Muscle layer of duodenum (tissue), 2 donors: ENCODE results near the gene RMC1.
"Not testable (repeated sequence)": the region's sequence is repeated elsewhere in the genome, so short reads cannot be mapped to it uniquely, and the experiment has no call there.

Experiments
- H3K27ac ChIP-seq: one replicate; pipeline ENCODE4 v1.7.0; 2013; ENCODE audit warnings: mild to moderate bottlenecking, low read length
- H3K27me3 ChIP-seq: one replicate; pipeline ENCODE4 v1.7.0; 2013; ENCODE audit warnings: low read depth, mild to moderate bottlenecking, control low read depth, low read length
- H3K36me3 ChIP-seq, 2 donors: one replicate each; pipeline ENCODE4 v1.7.0; 2013; ENCODE audit warnings: low read length in 2 of 2, control low read depth in 1 of 2, mild to moderate bottlenecking in 1 of 2; ENCODE audit not compliant: insufficient read depth in 2 of 2, control insufficient read depth in 1 of 2
- H3K4me1 ChIP-seq, 2 donors: one replicate each; pipeline ENCODE4 v1.7.0; 2013; ENCODE audit warnings: low read length in 2 of 2, mild to moderate bottlenecking in 2 of 2, control low read depth in 1 of 2, moderate library complexity in 1 of 2; ENCODE audit not compliant: insufficient read depth in 2 of 2, control insufficient read depth in 1 of 2
- H3K4me3 ChIP-seq, 2 donors: one replicate each; pipeline ENCODE4 v1.7.0; 2013; ENCODE audit warnings: low read length in 2 of 2, low read depth in 1 of 2, mild to moderate bottlenecking in 1 of 2
- H3K9me3 ChIP-seq, 2 donors: one replicate each; pipeline ENCODE4 v1.7.0; 2013; ENCODE audit warnings: low read length in 2 of 2, control low read depth in 1 of 2, mild to moderate bottlenecking in 1 of 2; ENCODE audit not compliant: control insufficient read depth in 1 of 2
- donor health status: healthy.

RMC1 gene

GRCh38 chr18:23568281-23569138, 65.2 kb downstream of the RMC1 start:
- peaks cover 34 to 52% of the 10 kb centered on the region in 2 donors for H3K36me3 ChIP-seq
- H3K27ac ChIP-seq = no peak overlapping the region
- H3K27me3 ChIP-seq = no peaks in the 10 kb centered on the region
- H3K4me1 ChIP-seq = no peaks in the 10 kb centered on the region
- no peaks in the 10 kb centered on the region for H3K9me3 ChIP-seq
- no peak overlapping the region for H3K4me3 ChIP-seq

- H3K9me3 ChIP-seq = no peaks in the 10 kb centered on the region
- H3K4me3 ChIP-seq = no peak overlapping the region
- peaks cover 34 to 53% of the 10 kb centered on the region in 2 donors for H3K36me3 ChIP-seq
- H3K4me1 ChIP-seq = no peaks in the 10 kb centered on the region
- no peak overlapping the region for H3K27ac ChIP-seq
- H3K27me3 ChIP-seq = no peaks in the 10 kb centered on the region
Measured at GRCh38 chr18:23569299-23570063, 66.2 kb downstream of the RMC1 start.

- Histone ChIP-seq H3K27ac (no peak overlapping the region), H3K36me3 (peaks cover 34 to 48% of the 10 kb centered on the region in 2 donors), H3K27me3 (no peaks in the 10 kb centered on the region), H3K9me3 (no peaks in the 10 kb centered on the region), H3K4me3 (no peak overlapping the region), H3K4me1 (no peaks in the 10 kb centered on the region)
Measured at GRCh38 chr18:23570912-23571504, 67.7 kb downstream of the RMC1 start.

GRCh38 chr18:23572012-23572411, 68.7 kb downstream of the RMC1 start:
- H3K9me3 ChIP-seq = no peaks in the 10 kb centered on the region
- H3K36me3 ChIP-seq = peaks cover 27 to 38% of the 10 kb centered on the region in 2 donors
- H3K4me1 ChIP-seq = no peaks in the 10 kb centered on the region
- no peak overlapping the region for H3K27ac ChIP-seq
- H3K4me3 ChIP-seq = no peak overlapping the region
- no peaks in the 10 kb centered on the region for H3K27me3 ChIP-seq

- Histone ChIP-seq H3K27me3 (no peaks in the 10 kb centered on the region), H3K4me3 (no peak overlapping the region), H3K4me1 (no peaks in the 10 kb centered on the region), H3K9me3 (no peaks in the 10 kb centered on the region), H3K27ac (no peak overlapping the region), H3K36me3 (peaks cover 22 to 32% of the 10 kb centered on the region in 2 donors)
Measured at GRCh38 chr18:23572570-23572969, 69.3 kb downstream of the RMC1 start.

- no peaks in the 10 kb centered on the region for H3K4me1 ChIP-seq
- no peaks in the 10 kb centered on the region for H3K9me3 ChIP-seq
- no peak overlapping the region for H3K4me3 ChIP-seq
- H3K36me3 ChIP-seq = peaks cover 20 to 30% of the 10 kb centered on the region in 2 donors
- H3K27ac ChIP-seq = no peak overlapping the region
- no peaks in the 10 kb centered on the region for H3K27me3 ChIP-seq
Measured at GRCh38 chr18:23573020-23573419, 69.7 kb downstream of the RMC1 start.

GRCh38 chr18:23573626-23574431, 70.5 kb downstream of the RMC1 start:
- peaks cover 15 to 25% of the 10 kb centered on the region in 2 donors for H3K36me3 ChIP-seq
- H3K27ac ChIP-seq = peak overlapping the region; percentile 40
- no peaks in the 10 kb centered on the region for H3K27me3 ChIP-seq
- no peaks in the 10 kb centered on the region for H3K9me3 ChIP-seq
- H3K4me1 ChIP-seq = peaks cover 0 to 2% of the 10 kb centered on the region in 2 donors
- H3K4me3 ChIP-seq = no peak overlapping the region

- Histone ChIP-seq H3K27ac (peak overlapping the region; percentile 40), H3K4me1 (peaks cover 0 to 8% of the 10 kb centered on the region in 2 donors), H3K9me3 (no peaks in the 10 kb centered on the region), H3K4me3 (no peak overlapping the region), H3K36me3 (peaks cover 15 to 19% of the 10 kb centered on the region in 2 donors), H3K27me3 (no peaks in the 10 kb centered on the region)
Measured at GRCh38 chr18:23574611-23575308, 71.4 kb downstream of the RMC1 start.

GRCh38 chr18:23575309-23575651, 72.0 kb downstream of the RMC1 start:
- Histone ChIP-seq H3K4me3 (no peak overlapping the region), H3K27ac (no peak overlapping the region), H3K9me3 (no peaks in the 10 kb centered on the region), H3K27me3 (no peaks in the 10 kb centered on the region), H3K4me1 (peaks cover 0 to 9% of the 10 kb centered on the region in 2 donors), H3K36me3 (peaks cover 12 to 19% of the 10 kb centered on the region in 2 donors)

- not testable (repeated sequence) for H3K9me3 ChIP-seq, H3K27me3 ChIP-seq, H3K4me1 ChIP-seq, H3K4me3 ChIP-seq, H3K27ac ChIP-seq
- peaks cover 11 to 14% of the 10 kb centered on the region in 2 donors for H3K36me3 ChIP-seq
Measured at GRCh38 chr18:23577521-23577920, 74.2 kb downstream of the RMC1 start.
